ENCODE data around the gene MTHFS. TPM values are rescaled to one million over a fixed set of nuclear protein-coding genes. Genes with fewer than 3 reads are reported as not detected.
"Not testable (repeated sequence)": the region's sequence is repeated elsewhere in the genome, so short reads cannot be mapped to it uniquely, and the experiment has no call there.

The MTHFS gene
- total and polyA plus RNA-seq, 10 donors, result 11.7 to 54.2 (median 30.0) TPM

DNA sequence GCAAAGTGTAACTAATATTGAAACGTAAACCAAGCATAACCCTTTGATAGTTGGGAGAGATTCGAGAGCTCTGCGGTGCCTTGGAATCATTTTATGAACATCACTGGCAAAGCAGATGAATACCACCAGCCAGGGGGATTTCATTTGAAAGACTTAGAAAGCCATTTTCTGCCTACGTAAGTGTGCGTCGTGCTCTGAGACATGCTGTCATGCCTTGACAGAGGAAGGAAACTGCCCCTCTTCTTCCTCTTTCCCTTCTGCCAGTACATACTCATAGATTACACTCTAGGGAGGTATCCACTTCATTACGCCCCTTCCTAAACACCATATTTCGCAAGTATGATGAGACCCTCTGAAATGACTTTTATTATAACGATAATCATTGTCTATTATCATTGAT, 3.3 kb upstream of the MTHFS start:
- no peaks in the 10 kb centered on the region for H3K27me3 ChIP-seq (replicated peaks in 1 of 7)
- peak; percentile 69 for DNase-seq
- no peaks in the 10 kb centered on the region for H3K36me3 ChIP-seq
- TF ChIP-seq, protein P1, sequence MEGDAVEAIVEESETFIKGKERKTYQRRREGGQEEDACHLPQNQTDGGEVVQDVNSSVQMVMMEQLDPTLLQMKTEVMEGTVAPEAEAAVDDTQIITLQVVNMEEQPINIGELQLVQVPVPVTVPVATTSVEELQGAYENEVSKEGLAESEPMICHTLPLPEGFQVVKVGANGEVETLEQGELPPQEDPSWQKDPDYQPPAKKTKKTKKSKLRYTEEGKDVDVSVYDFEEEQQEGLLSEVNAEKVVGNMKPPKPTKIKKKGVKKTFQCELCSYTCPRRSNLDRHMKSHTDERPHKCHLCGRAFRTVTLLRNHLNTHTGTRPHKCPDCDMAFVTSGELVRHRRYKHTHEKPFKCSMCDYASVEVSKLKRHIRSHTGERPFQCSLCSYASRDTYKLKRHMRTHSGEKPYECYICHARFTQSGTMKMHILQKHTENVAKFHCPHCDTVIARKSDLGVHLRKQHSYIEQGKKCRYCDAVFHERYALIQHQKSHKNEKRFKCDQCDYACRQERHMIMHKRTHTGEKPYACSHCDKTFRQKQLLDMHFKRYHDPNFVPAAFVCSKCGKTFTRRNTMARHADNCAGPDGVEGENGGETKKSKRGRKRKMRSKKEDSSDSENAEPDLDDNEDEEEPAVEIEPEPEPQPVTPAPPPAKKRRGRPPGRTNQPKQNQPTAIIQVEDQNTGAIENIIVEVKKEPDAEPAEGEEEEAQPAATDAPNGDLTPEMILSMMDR (IDR thresholded peaks at IDR 0.05 in 8 of 11, conservative IDR thresholded peaks at IDR 0.05 in 3 of 11), result no peak
- peak in 1 of 3 donors; percentile 40 for TF ChIP-seq POLR2AphosphoS5 (IDR thresholded peaks at IDR 0.05)
- H3K27ac ChIP-seq, result peak overlapping the region in 7 of 8 donors; percentile 50 to 99 (median 97)
- intact Hi-C loops (cut with DNase I; ENCODE audit: low total_unique reads), result no loop called here
- H3K9me3 ChIP-seq, result no peaks in the 10 kb centered on the region
- H3K4me1 ChIP-seq, result peaks cover 4 to 72% (median 29%) of the 10 kb centered on the region in 6 donors
- 65 to 71% (median 69%) methylated on average over 9 of the region's 9 CpGs for WGBS, 5 donors
- peak overlapping the region in 1 of 8 donors; percentile 91 for H3K4me3 ChIP-seq

GRCh38 chr15:79898786-79899185, 2.0 kb upstream of the MTHFS start:
- H3K27me3 ChIP-seq (replicated peaks in 1 of 7); DNase-seq; intact Hi-C loops (cut with DNase I; ENCODE audit: low total_unique reads); H3K9me3 ChIP-seq; H3K36me3 ChIP-seq: not testable (repeated sequence)
- peak overlapping the region in 7 of 8 donors; percentile 94 to 99 (median 99) for H3K27ac ChIP-seq
- WGBS, 5 donors, result 43 to 77% (median 57%) methylated on average over 3 of the region's 3 CpGs
- peaks cover 4 to 70% (median 29%) of the 10 kb centered on the region in 6 donors for H3K4me1 ChIP-seq
- H3K4me3 ChIP-seq, result peak overlapping the region in 1 of 8 donors; percentile 91

DNA sequence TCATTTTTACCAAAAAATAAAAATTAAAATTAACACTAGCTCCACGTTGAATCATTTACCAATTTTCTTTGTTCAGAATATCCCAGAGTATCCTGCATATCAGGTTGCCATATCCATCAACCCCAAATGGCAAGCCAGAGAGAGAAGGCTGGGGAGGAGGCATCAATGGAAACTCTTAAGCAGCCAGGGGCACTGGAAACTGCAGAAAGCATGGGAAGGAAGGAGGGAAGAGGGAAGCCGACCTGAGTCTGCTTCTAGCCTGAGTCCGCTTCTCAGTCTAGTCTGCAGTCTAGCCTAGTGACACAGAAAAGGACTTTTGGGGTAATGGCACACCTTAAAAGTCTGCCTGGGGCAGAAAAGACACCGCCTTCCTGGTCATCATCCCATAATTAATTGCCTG, 1.6 kb upstream of the MTHFS start:
- no peaks in the 10 kb centered on the region for H3K27me3 ChIP-seq (replicated peaks in 1 of 7)
- peak overlapping the region in 7 of 8 donors; percentile 94 to 99 (median 99) for H3K27ac ChIP-seq
- H3K4me1 ChIP-seq, result peaks cover 4 to 66% (median 29%) of the 10 kb centered on the region in 6 donors
- TF ChIP-seq, protein P1 (IDR thresholded peaks at IDR 0.05 in 8 of 11, conservative IDR thresholded peaks at IDR 0.05 in 3 of 11), result no peak
- TF ChIP-seq POLR2AphosphoS5 (IDR thresholded peaks at IDR 0.05) (no peak), POLR2A (IDR thresholded peaks at IDR 0.05) (no peak)
- H3K4me3 ChIP-seq, result peak overlapping the region in 1 of 8 donors; percentile 91
- DNase-seq, result no peak
- no peaks in the 10 kb centered on the region for H3K9me3 ChIP-seq
- WGBS, 5 donors, result 77 to 96% (median 89%) methylated on average over 4 of the region's 4 CpGs
- no peaks in the 10 kb centered on the region for H3K36me3 ChIP-seq
- intact Hi-C loops (cut with DNase I; ENCODE audit: low total_unique reads), result no loop called here

DNA sequence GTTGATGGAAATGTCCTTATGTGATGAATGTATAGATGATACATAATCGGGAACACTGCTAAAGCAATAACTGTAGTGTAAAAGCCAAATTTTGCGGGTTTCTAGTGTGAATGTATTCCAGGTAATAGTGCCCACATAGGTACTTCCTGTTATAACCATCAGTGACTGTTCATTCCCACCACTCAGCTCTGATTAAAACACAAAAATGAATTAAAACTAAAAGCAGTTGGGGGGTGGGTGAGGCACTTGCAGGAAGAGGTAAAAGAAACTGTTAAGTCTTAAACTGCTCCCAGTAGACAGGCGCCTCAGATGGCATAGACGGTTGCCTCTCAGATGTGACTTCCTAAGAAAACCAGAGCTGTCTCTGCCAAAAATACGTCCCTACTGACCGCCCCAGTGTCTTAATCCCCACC, 893 bp upstream of the MTHFS start:
- 30 to 59% (median 47%) methylated on average over 6 of the region's 6 CpGs for WGBS, 5 donors
- DNase-seq, result no peak
- Histone ChIP-seq H3K36me3 (peaks cover 0 to 5% (median 0%) of the 10 kb centered on the region in 6 donors), H3K9me3 (no peaks in the 10 kb centered on the region), H3K27ac (peak overlapping the region; percentile 94 to 99 (median 98)), H3K4me1 (peaks cover 4 to 66% (median 29%) of the 10 kb centered on the region in 6 donors), H3K4me3 (peak overlapping the region in 7 of 8 donors; percentile 52 to 91 (median 66)), H3K27me3 (replicated peaks in 1 of 7) (no peaks in the 10 kb centered on the region)
- intact Hi-C loops (cut with DNase I; ENCODE audit: low total_unique reads), result no loop called here
- TF ChIP-seq POLR2A (IDR thresholded peaks at IDR 0.05) (no peak), POLR2AphosphoS5 (IDR thresholded peaks at IDR 0.05) (no peak)
- TF ChIP-seq, protein P1 (IDR thresholded peaks at IDR 0.05 in 8 of 11, conservative IDR thresholded peaks at IDR 0.05 in 3 of 11), result no peak

DNA sequence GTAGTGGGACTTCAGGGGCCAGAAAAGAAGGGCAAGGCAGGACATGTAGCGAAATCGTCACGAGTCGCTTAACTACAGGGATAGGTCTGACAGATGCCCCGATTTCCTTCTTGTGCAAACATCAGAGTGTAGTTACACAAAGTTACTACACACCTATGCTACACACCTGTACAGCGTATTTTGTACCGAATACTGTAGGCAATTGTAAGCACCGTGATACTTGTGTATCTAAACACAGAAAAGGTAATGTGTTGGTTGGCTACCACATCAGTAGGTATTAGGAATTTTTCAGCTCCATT, 515 bp upstream of the MTHFS start:
- Histone ChIP-seq H3K4me1 (peaks cover 4 to 66% (median 29%) of the 10 kb centered on the region in 6 donors), H3K27ac (peak overlapping the region; percentile 94 to 99 (median 98)), H3K9me3 (no peaks in the 10 kb centered on the region), H3K36me3 (peaks cover 0 to 9% (median 0%) of the 10 kb centered on the region in 6 donors), H3K27me3 (replicated peaks in 1 of 7) (no peaks in the 10 kb centered on the region), H3K4me3 (peak overlapping the region; percentile 52 to 91 (median 71))
- TF ChIP-seq POLR2AphosphoS5 (IDR thresholded peaks at IDR 0.05) (no peak), POLR2A (IDR thresholded peaks at IDR 0.05) (no peak)
- TF ChIP-seq, protein P1 (IDR thresholded peaks at IDR 0.05 in 8 of 11, conservative IDR thresholded peaks at IDR 0.05 in 3 of 11), result no peak
- WGBS, 5 donors, result 13 to 30% (median 23%) methylated on average over 8 of the region's 8 CpGs
- intact Hi-C loops (cut with DNase I; ENCODE audit: low total_unique reads), result no loop called here
- DNase-seq, result no peak

Measured in spleen (tissue), 11 donors.